Kidney capillary endothelial cell (primary cell): ENCODE measurements around the gene CYP26A1.
"Not testable (repeated sequence)": the region's sequence is repeated elsewhere in the genome, so short reads cannot be mapped to it uniquely, and the experiment has no call there.

Source experiments
- DNase-seq: peaks from one replicate; pipeline ENCODE4 v3.0.0-alpha.2; 2018; ENCODE audit warnings: low spot score

The CYP26A1 gene

GRCh38 chr10:93080350-93081046 lies 6.8 kb downstream of the CYP26A1 start:
- DNase-seq, result peak; percentile 38

GRCh38 chr10:93081318-93081717 lies 7.6 kb downstream of the CYP26A1 start:
- no peak for DNase-seq

GRCh38 chr10:93081834-93082233 lies 8.1 kb downstream of the CYP26A1 start:
- DNase-seq, result no peak

GRCh38 chr10:93083743-93084539 lies 10.2 kb downstream of the CYP26A1 start:
- no peak for DNase-seq

- DNase-seq, result no peak
These were observed 11.7 kb downstream of the CYP26A1 start for GRCh38 chr10:93085272-93085859.

GRCh38 chr10:93086289-93086688 lies 12.6 kb downstream of the CYP26A1 start:
- DNase-seq, result no peak

- DNase-seq, result no peak
These were observed 14.2 kb downstream of the CYP26A1 start for GRCh38 chr10:93087846-93088245.

- no peak for DNase-seq
These were observed 14.8 kb downstream of the CYP26A1 start for GRCh38 chr10:93088466-93088865.

- DNase-seq, result no peak
These were observed 16.9 kb downstream of the CYP26A1 start for GRCh38 chr10:93090619-93091018.

- DNase-seq, result no peak
These were observed 18.3 kb downstream of the CYP26A1 start for GRCh38 chr10:93091960-93092359.

- DNase-seq, result no peak
These were observed 21.5 kb downstream of the CYP26A1 start for GRCh38 chr10:93095225-93095624.

- DNase-seq, result no peak
These were observed 23.2 kb downstream of the CYP26A1 start for GRCh38 chr10:93096901-93097300.

GRCh38 chr10:93097386-93097785 lies 23.7 kb downstream of the CYP26A1 start:
- no peak for DNase-seq

GRCh38 chr10:93098816-93099215 lies 25.1 kb downstream of the CYP26A1 start:
- DNase-seq, result no peak

GRCh38 chr10:93099670-93100069 lies 26.0 kb downstream of the CYP26A1 start:
- DNase-seq, result no peak

GRCh38 chr10:93101148-93101547 lies 27.5 kb downstream of the CYP26A1 start:
- not testable (repeated sequence) for DNase-seq

GRCh38 chr10:93103953-93104352 lies 30.3 kb downstream of the CYP26A1 start:
- DNase-seq, result no peak

- no peak for DNase-seq
These were observed 33.0 kb downstream of the CYP26A1 start for GRCh38 chr10:93106631-93107072.

- DNase-seq, result no peak
These were observed 36.9 kb downstream of the CYP26A1 start for GRCh38 chr10:93110472-93111146.

GRCh38 chr10:93113042-93113441 lies 39.3 kb downstream of the CYP26A1 start:
- no peak for DNase-seq

GRCh38 chr10:93115661-93116383 lies 42.1 kb downstream of the CYP26A1 start:
- peak; percentile 34 for DNase-seq

- no peak for DNase-seq
These were observed 47.6 kb downstream of the CYP26A1 start for GRCh38 chr10:93121311-93121710.
